CD8-positive, alpha-beta memory T cell (primary cell): ENCODE data around the gene SNX8. TPM values are rescaled to one million over a fixed set of nuclear protein-coding genes. Genes with fewer than 3 reads are reported as not detected.
A peak's percentile ranks its signal among the peaks of the same experiment; 100 is the strongest.
"Not testable (repeated sequence)": the region's sequence is repeated elsewhere in the genome, so short reads cannot be mapped to it uniquely, and the experiment has no call there.

Experiments
- CTCF ChIA-PET: fragments of 350-600 bp; sonication (Branson Sonifier 250); formaldehyde crosslinking; loops from one replicate; lab custom pipeline; 2021; ENCODE audit warnings: antibody characterized with exemption; lab: Charles Lee
- POLR2A ChIA-PET: fragments of 350-600 bp; sonication (Branson Sonifier 250); formaldehyde crosslinking; loops from one replicate; lab custom pipeline; 2021; ENCODE audit warnings: antibody characterized with exemption; lab: Charles Lee
- DNase-seq, 5 donors: peaks; one replicate each; pipeline versions ENCODE4 v3.0.0 to v3.0.0-alpha.2; 2020 to 2022; ENCODE audit warnings: mixed read lengths in 1 of 5
- H3K27ac ChIP-seq: one replicate; pipeline ENCODE4 v1.7.0; 2013; ENCODE audit warnings: low read depth, mild to moderate bottlenecking, low read length, moderate library complexity
- H3K27me3 ChIP-seq: 2 replicates; pipeline ENCODE4 v1.7.0; 2013; ENCODE audit warnings: low read length, mild to moderate bottlenecking; ENCODE audit not compliant: insufficient read depth, poor library complexity, severe bottlenecking
- H3K36me3 ChIP-seq: 2 replicates; pipeline ENCODE4 v1.7.0; 2013; ENCODE audit warnings: mild to moderate bottlenecking, low read length, moderate library complexity; ENCODE audit not compliant: insufficient read depth
- H3K4me1 ChIP-seq: 2 replicates; pipeline ENCODE4 v1.7.0; 2013; ENCODE audit warnings: mild to moderate bottlenecking, low read length, moderate library complexity; ENCODE audit not compliant: insufficient read depth
- H3K4me3 ChIP-seq: 2 replicates; pipeline ENCODE4 v1.7.0; 2013; ENCODE audit warnings: mild to moderate bottlenecking, low read length
- H3K9me3 ChIP-seq: 2 replicates; pipeline ENCODE4 v1.7.0; 2013; ENCODE audit warnings: mild to moderate bottlenecking, low read length
- H3K27ac Mint-ChIP-seq, 8 donors: one replicate each; pipeline ENCODE4 v1.8.0; 2020 to 2021; ENCODE audit warnings: mixed read lengths in 8 of 8, mild to moderate bottlenecking in 6 of 8, inconsistent platforms in 3 of 8, moderate library complexity in 3 of 8
- H3K27me3 Mint-ChIP-seq, 2 donors: one replicate each; pipeline ENCODE4 v1.8.0; 2020 to 2021; ENCODE audit warnings: mixed read lengths in 2 of 2, mild to moderate bottlenecking in 1 of 2, moderate library complexity in 1 of 2
- H3K36me3 Mint-ChIP-seq, 3 donors: one replicate each; pipeline ENCODE4 v1.8.0; 2020 to 2021; ENCODE audit warnings: mixed read lengths in 3 of 3, inconsistent platforms in 1 of 3, mild to moderate bottlenecking in 1 of 3
- H3K4me1 Mint-ChIP-seq, 3 donors: one replicate each; pipeline ENCODE4 v1.8.0; 2020 to 2021; ENCODE audit warnings: mixed read lengths in 3 of 3, inconsistent platforms in 1 of 3, mild to moderate bottlenecking in 1 of 3
- H3K4me3 Mint-ChIP-seq, 7 donors: one replicate each; pipeline ENCODE4 v1.8.0; 2020 to 2021; ENCODE audit warnings: mixed read lengths in 7 of 7, mild to moderate bottlenecking in 6 of 7, moderate library complexity in 4 of 7, inconsistent platforms in 2 of 7
- H3K9me3 Mint-ChIP-seq, 5 donors: one replicate each; pipeline ENCODE4 v1.8.0; 2020 to 2022; ENCODE audit warnings: mixed read lengths in 5 of 5, mild to moderate bottlenecking in 3 of 5, moderate library complexity in 2 of 5, inconsistent platforms in 1 of 5
- polyA plus RNA-seq: library from polyadenylated mRNA; unstranded; fragments of 300-500 nt; fragmentation: Illumina TruSeq; gene quantifications from one replicate; pipeline ENCODE4 v1.2.3, GENCODE V29; 2021
- total RNA-seq, 2 experiments: library from RNA; stranded (reverse); gene quantifications; one replicate each; pipeline ENCODE4 v1.2.3, GENCODE V29; 2021

The SNX8 gene
- total and polyA plus RNA-seq, 3 experiments from 2014 or later, result 6.5 to 42.3 (median 40.3) TPM

GRCh38 chr7:2350055-2350454 lies 35.8 kb upstream of the SNX8 start:
- Mint-ChIP-seq H3K27ac (no peak overlapping the region), H3K4me3 (no peak overlapping the region)
- POLR2A ChIA-PET, result no interaction called here

GRCh38 chr7:2347351-2348063 lies 33.3 kb upstream of the SNX8 start:
- POLR2A ChIA-PET, DNase-seq: not testable (repeated sequence)
- H3K4me3 Mint-ChIP-seq, result peak overlapping the region in 1 of 7 donors; percentile 12

More at GRCh38 chr7:2350055-2350454, 35.8 kb upstream of the SNX8 start:
- H3K36me3 Mint-ChIP-seq, result peaks cover 0 to 6% (median 0%) of the 10 kb centered on the region in 3 donors
- Histone ChIP-seq H3K4me1 (peaks cover 6% of the 10 kb centered on the region), H3K9me3 (no peaks in the 10 kb centered on the region), H3K4me3 (no peak overlapping the region), H3K27me3 (no peaks in the 10 kb centered on the region), H3K27ac (peak overlapping the region; percentile 16), H3K36me3 (no peaks in the 10 kb centered on the region)
- CTCF ChIA-PET, result interaction anchor here (3.8 kb wide), 1 partner anchor 771 kb away, joined by 12 read pairs; no protein-coding TSS in a partner anchor
- peaks cover 13 to 19% (median 19%) of the 10 kb centered on the region in 3 donors for H3K4me1 Mint-ChIP-seq
- no peak for DNase-seq
- no peaks in the 10 kb centered on the region for H3K9me3 Mint-ChIP-seq
- no peaks in the 10 kb centered on the region for H3K27me3 Mint-ChIP-seq

GRCh38 chr7:2336626-2337299 lies 22.5 kb upstream of the SNX8 start:
- no peaks in the 10 kb centered on the region for H3K9me3 Mint-ChIP-seq
- no peak overlapping the region for H3K4me3 ChIP-seq
- DNase-seq, result no peak

More at GRCh38 chr7:2347351-2348063, 33.3 kb upstream of the SNX8 start:
- not testable (repeated sequence) for H3K36me3 Mint-ChIP-seq, H3K4me1 Mint-ChIP-seq, H3K4me1 ChIP-seq, H3K27me3 ChIP-seq, H3K27me3 Mint-ChIP-seq, H3K9me3 ChIP-seq, H3K9me3 Mint-ChIP-seq, H3K4me3 ChIP-seq, H3K27ac ChIP-seq, H3K36me3 ChIP-seq
- CTCF ChIA-PET, result interaction anchor here (0.6 to 3.8 kb wide), 10 partner anchors 10 to 969 kb away, joined by 3 to 12 read pairs (median 4); no protein-coding TSS in a partner anchor
- peak overlapping the region in 1 of 8 donors; percentile 9 for H3K27ac Mint-ChIP-seq

GRCh38 chr7:2332606-2333231 lies 18.5 kb upstream of the SNX8 start:
- H3K27me3 Mint-ChIP-seq, H3K27ac Mint-ChIP-seq, H3K36me3 ChIP-seq, H3K4me3 Mint-ChIP-seq, H3K4me3 ChIP-seq, H3K9me3 ChIP-seq, H3K4me1 ChIP-seq, H3K27me3 ChIP-seq, H3K9me3 Mint-ChIP-seq, DNase-seq, H3K4me1 Mint-ChIP-seq, H3K27ac ChIP-seq, POLR2A ChIA-PET, H3K36me3 Mint-ChIP-seq: not testable (repeated sequence)
- CTCF ChIA-PET, result interaction anchor here (1.0 to 2.0 kb wide), 3 partner anchors 15 to 136 kb away, joined by 3 to 6 read pairs (median 5); no protein-coding TSS in a partner anchor

More at GRCh38 chr7:2336626-2337299, 22.5 kb upstream of the SNX8 start:
- Mint-ChIP-seq H3K27ac (no peak overlapping the region), H3K36me3 (no peaks in the 10 kb centered on the region), H3K27me3 (peaks cover 0 to under 1% of the 10 kb centered on the region in 2 donors), H3K4me3 (no peak overlapping the region), H3K4me1 (no peaks in the 10 kb centered on the region)
- no peaks in the 10 kb centered on the region for H3K9me3 ChIP-seq
- H3K4me1 ChIP-seq, result no peaks in the 10 kb centered on the region
- POLR2A ChIA-PET, result no interaction called here
- no peaks in the 10 kb centered on the region for H3K27me3 ChIP-seq
- no peak overlapping the region for H3K27ac ChIP-seq
- no peaks in the 10 kb centered on the region for H3K36me3 ChIP-seq
- CTCF ChIA-PET, result interaction anchor here (1.0 kb wide), 1 partner anchor 11 kb away, joined by 5 read pairs; no protein-coding TSS in a partner anchor

GRCh38 chr7:2331707-2332106 lies 17.5 kb upstream of the SNX8 start:
- H3K9me3 ChIP-seq, result no peaks in the 10 kb centered on the region
- no peak for DNase-seq
- CTCF ChIA-PET, result interaction anchor here (0.7 to 2.0 kb wide), 3 partner anchors 16 to 140 kb away, joined by 3 to 6 read pairs (median 5); no protein-coding TSS in a partner anchor
- H3K27ac ChIP-seq, result no peak overlapping the region
- Mint-ChIP-seq H3K36me3 (no peaks in the 10 kb centered on the region), H3K9me3 (no peaks in the 10 kb centered on the region), H3K27ac (no peak overlapping the region), H3K4me3 (no peak overlapping the region), H3K27me3 (peaks cover 0 to 2% of the 10 kb centered on the region in 2 donors), H3K4me1 (no peaks in the 10 kb centered on the region)
- no peak overlapping the region for H3K4me3 ChIP-seq
- H3K27me3 ChIP-seq, result no peaks in the 10 kb centered on the region
- no peaks in the 10 kb centered on the region for H3K36me3 ChIP-seq
- H3K4me1 ChIP-seq, result no peaks in the 10 kb centered on the region
- POLR2A ChIA-PET, result no interaction called here

- Histone ChIP-seq H3K4me1 (no peaks in the 10 kb centered on the region), H3K27ac (no peak overlapping the region), H3K27me3 (no peaks in the 10 kb centered on the region), H3K36me3 (no peaks in the 10 kb centered on the region), H3K9me3 (no peaks in the 10 kb centered on the region), H3K4me3 (no peak overlapping the region)
- no peak overlapping the region for H3K27ac Mint-ChIP-seq
- no peak overlapping the region for H3K4me3 Mint-ChIP-seq
- no peaks in the 10 kb centered on the region for H3K4me1 Mint-ChIP-seq
- ChIA-PET CTCF (interaction anchor here (0.7 kb wide), 1 partner anchor 55 kb away, joined by 3 read pairs; no protein-coding TSS in a partner anchor), POLR2A (no interaction called here)
- DNase-seq, result no peak
- peaks cover 0 to 2% of the 10 kb centered on the region in 2 donors for H3K27me3 Mint-ChIP-seq
- no peaks in the 10 kb centered on the region for H3K36me3 Mint-ChIP-seq
- H3K9me3 Mint-ChIP-seq, result no peaks in the 10 kb centered on the region
These were observed 16.3 kb upstream of the SNX8 start for GRCh38 chr7:2330493-2330892.

- ChIA-PET CTCF (no interaction called here), POLR2A (no interaction called here)
These were observed 12.7 kb upstream of the SNX8 start for GRCh38 chr7:2326951-2327350.

More at GRCh38 chr7:2326951-2327350, 12.7 kb upstream of the SNX8 start:
- H3K36me3 Mint-ChIP-seq, result no peaks in the 10 kb centered on the region
- H3K4me3 Mint-ChIP-seq, result no peak overlapping the region
- no peaks in the 10 kb centered on the region for H3K9me3 Mint-ChIP-seq
- Histone ChIP-seq H3K9me3 (no peaks in the 10 kb centered on the region), H3K27me3 (no peaks in the 10 kb centered on the region), H3K4me1 (no peaks in the 10 kb centered on the region), H3K36me3 (no peaks in the 10 kb centered on the region), H3K27ac (no peak overlapping the region), H3K4me3 (no peak overlapping the region)
- no peak for DNase-seq
- peaks cover 0 to 6% of the 10 kb centered on the region in 2 donors for H3K27me3 Mint-ChIP-seq
- no peaks in the 10 kb centered on the region for H3K4me1 Mint-ChIP-seq
- no peak overlapping the region for H3K27ac Mint-ChIP-seq
